ENCODE data around the gene JADE1. TPM values are rescaled to one million over a fixed set of nuclear protein-coding genes. Genes with fewer than 3 reads are reported as not detected.

Gene JADE1
- total RNA-seq, 1 experiment from 2014 or later, result 192 TPM

DNA sequence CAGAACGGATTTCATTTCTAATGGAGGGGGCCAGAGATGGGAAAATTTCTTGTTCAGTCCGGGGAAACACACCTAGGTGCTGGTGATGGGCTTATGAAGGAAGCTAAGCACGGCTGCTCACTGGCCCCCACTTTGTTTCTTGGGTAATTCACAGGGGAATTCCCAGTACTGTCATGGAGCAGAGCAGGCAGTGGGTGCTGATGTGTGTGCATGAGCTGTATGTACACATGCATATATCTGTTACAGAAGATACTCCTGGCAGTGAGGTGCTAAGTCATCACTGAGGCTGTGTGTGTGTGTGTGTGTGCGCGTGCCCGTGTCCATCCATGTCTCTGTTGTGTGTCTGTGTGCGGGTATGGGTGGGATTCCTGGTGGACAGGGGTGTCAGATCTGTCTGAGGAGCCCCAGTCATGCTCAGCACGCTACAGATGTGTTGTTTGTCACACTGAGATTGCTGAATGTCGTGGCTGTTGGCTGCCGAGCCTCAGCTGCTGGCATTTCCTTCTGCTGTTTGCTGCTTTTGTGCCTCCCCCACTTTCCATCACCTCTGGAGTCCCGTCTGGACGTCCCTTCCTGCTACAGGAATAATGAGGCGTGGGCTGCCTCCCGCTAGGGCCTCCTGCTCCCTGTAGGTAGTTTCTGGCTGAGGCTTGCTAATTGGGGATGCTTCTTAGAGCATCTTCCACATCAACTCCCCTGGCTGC is 53.3 kb downstream of the JADE1 start:
- Mint-ChIP-seq H3K27ac (peak overlapping the region; percentile 59 to 90 (median 89); a peak in 6 of 7 replicates), H3K27me3 (ENCODE audit: low read depth) (peaks cover 3% of the 10 kb centered on the region; the same call in 1 of the 2 replicates), H3K4me1 (peaks cover 47 to 60% of the 10 kb centered on the region in 2 experiments), H3K36me3 (ENCODE audit: insufficient read depth in 1 of 3, low read depth in 3 of 3) (peaks cover 68 to 98% (median 95%) of the 10 kb centered on the region in 3 experiments), H3K4me3 (no peak overlapping the region), H3K9me3 (no peaks in the 10 kb centered on the region; a peak in 1 of 5 replicates)
- no peak overlapping the region for H3K56ac ChIP-seq (ENCODE audit: insufficient read length, low read depth, low read length)
- no peaks in the 10 kb centered on the region for H3K9me3 ChIP-seq (ENCODE audit: control insufficient read depth, low read depth, low read length)
- no peak overlapping the region for H4K5ac ChIP-seq (ENCODE audit: insufficient read length, low read depth, low read length)
- H3K23me2 ChIP-seq (ENCODE audit: insufficient read length, low read depth, low read length, poor library complexity, severe bottlenecking), result no peaks in the 10 kb centered on the region
- no peak overlapping the region for H3K4ac ChIP-seq (ENCODE audit: low read depth, low read length)
- no peaks in the 10 kb centered on the region for H3K27me3 ChIP-seq (ENCODE audit: insufficient read depth, low read length)
- no peak overlapping the region for H3K18ac ChIP-seq (ENCODE audit: insufficient read length, low read depth, low read length)
- no peak overlapping the region for H2BK15ac ChIP-seq (ENCODE audit: low read depth, low read length)
- TF ChIP-seq, protein P1, sequence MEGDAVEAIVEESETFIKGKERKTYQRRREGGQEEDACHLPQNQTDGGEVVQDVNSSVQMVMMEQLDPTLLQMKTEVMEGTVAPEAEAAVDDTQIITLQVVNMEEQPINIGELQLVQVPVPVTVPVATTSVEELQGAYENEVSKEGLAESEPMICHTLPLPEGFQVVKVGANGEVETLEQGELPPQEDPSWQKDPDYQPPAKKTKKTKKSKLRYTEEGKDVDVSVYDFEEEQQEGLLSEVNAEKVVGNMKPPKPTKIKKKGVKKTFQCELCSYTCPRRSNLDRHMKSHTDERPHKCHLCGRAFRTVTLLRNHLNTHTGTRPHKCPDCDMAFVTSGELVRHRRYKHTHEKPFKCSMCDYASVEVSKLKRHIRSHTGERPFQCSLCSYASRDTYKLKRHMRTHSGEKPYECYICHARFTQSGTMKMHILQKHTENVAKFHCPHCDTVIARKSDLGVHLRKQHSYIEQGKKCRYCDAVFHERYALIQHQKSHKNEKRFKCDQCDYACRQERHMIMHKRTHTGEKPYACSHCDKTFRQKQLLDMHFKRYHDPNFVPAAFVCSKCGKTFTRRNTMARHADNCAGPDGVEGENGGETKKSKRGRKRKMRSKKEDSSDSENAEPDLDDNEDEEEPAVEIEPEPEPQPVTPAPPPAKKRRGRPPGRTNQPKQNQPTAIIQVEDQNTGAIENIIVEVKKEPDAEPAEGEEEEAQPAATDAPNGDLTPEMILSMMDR (conservative IDR thresholded peaks at IDR 0.05), result no peak
- H2BK12ac ChIP-seq (ENCODE audit: insufficient read length, low read depth, low read length), result no peak overlapping the region
- H2BK5ac ChIP-seq (ENCODE audit: insufficient read length, low read length), result no peak overlapping the region
- no peak overlapping the region for H4K91ac ChIP-seq (ENCODE audit: insufficient read length, low read depth, low read length)
- peaks cover 10% of the 10 kb centered on the region; the same call in 1 of the 2 replicates for H3K4me1 ChIP-seq (ENCODE audit: insufficient read depth, low read length)
- H4K8ac ChIP-seq (replicated peaks; ENCODE audit: insufficient read length, low read depth, low read length), result peak overlapping the region; percentile 45
- WGBS (ENCODE audit: extremely low coverage, insufficient read length, low lambda C conversion rate), result no CpG with 5 or more reads among the region's 14 CpGs
- H3K9ac ChIP-seq (ENCODE audit: extremely low read depth, insufficient read length, low read length), result no peak overlapping the region
- no peak overlapping the region; the same call in 1 of the 2 replicates for H3K14ac ChIP-seq (ENCODE audit: insufficient read depth, low read length)
- H3K23ac ChIP-seq (ENCODE audit: insufficient read length, low read depth, low read length), result no peak overlapping the region
- H3K4me2 ChIP-seq (ENCODE audit: insufficient read depth, insufficient read length, low read length), result no peak overlapping the region
- no peak for DNase-seq
- no peak overlapping the region for H2AFZ ChIP-seq (ENCODE audit: low read length)
- no peak overlapping the region for H2BK120ac ChIP-seq (ENCODE audit: low read depth, low read length, poor library complexity, severe bottlenecking)
- no peak overlapping the region for H3T11ph ChIP-seq (ENCODE audit: low read length)
- peaks cover 10% of the 10 kb centered on the region; the same call in 1 of the 2 replicates for H3K79me2 ChIP-seq (ENCODE audit: insufficient read depth, low read length)
- H3K27ac ChIP-seq (ENCODE audit: insufficient read length, low read depth, low read length), result peak overlapping the region; percentile 50
- H2BK20ac ChIP-seq (ENCODE audit: low read depth, low read length, poor library complexity, severe bottlenecking), result no peak overlapping the region
- no peak overlapping the region for H2AK5ac ChIP-seq (ENCODE audit: insufficient read length, low read length)
- peaks cover 2% of the 10 kb centered on the region for H4K20me1 ChIP-seq (ENCODE audit: control insufficient read depth, insufficient read depth, insufficient read length)
- H3K79me1 ChIP-seq (ENCODE audit: insufficient read depth, low read depth, low read length, poor library complexity, severe bottlenecking), result peaks cover 8% of the 10 kb centered on the region

All from H9 (cell line).